Measurements from ENCODE around the gene POFUT1.
"Not testable (repeated sequence)": the region's sequence is repeated elsewhere in the genome, so short reads cannot be mapped to it uniquely, and the experiment has no call there.

POFUT1 gene

DNA sequence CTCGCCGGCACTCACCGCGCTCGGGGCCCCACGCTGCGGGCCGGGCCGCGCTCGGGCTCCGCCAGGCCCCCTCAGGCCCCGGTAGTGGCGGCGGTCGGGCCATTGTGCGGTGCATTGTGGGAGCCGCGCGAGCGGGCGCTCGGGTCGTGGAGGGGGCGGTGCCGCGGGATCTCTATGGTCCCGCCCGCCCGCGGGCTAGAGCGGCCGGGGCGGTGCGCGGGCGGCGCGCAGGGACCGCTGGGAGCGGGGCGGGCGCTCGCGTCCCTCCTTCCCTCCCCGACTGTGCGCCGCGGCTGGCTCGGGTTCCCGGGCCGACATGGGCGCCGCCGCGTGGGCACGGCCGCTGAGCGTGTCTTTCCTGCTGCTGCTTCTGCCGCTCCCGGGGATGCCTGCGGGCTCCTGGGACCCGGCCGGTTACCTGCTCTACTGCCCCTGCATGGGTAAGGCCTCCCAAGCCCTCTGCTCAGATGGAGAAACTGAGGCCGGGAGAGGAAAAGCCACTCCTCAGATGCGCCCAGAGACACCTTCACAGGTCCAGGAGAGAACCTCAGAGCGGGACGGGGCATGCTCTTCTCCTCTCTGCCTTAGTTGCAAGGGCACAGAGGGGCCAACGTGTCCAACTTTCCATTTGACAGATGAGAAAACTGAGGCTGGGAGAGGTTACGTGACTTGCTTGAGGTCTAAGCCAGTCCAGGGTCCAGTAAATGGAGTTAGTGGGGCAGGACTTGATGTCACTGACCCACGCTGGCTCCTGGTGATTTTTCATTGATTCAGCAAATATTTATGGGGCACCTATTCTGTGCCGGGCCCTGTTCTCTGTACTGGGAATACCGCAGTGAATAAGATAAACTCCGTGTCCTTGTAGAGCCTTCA, at the start of gene POFUT1, which contains the start of gene PLAGL2:
TSS of gene POFUT1 (plus strand) at position 255 of the 873 bp plus-strand sequence. CDS start at position 317, 62 bp downstream.
TSS of gene PLAGL2 (minus strand) at position 118 of the 873 bp plus-strand sequence. CDS start 5,565 bp downstream, outside the sequence.
- DNase-seq, result peak; percentile 73 to 86

DNA sequence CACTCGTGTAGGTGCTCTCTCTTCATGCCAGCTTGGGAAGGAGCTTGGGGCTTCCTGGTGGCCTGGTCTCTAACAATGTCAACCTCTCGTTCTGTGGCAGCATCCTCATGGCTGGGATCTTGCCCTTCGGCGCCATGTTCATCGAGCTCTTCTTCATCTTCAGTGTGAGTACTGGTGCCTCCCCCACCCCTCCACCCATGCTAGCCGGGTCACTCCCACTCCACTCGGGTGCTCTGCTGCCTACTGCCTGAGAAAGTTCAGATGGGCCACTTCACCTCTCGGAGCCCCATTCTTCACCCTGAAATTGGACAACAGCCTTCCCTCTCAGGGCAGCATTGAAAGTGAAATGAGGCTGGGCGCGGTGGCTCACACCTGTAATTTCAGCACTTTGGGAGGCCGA, 49.3 kb upstream of the POFUT1 start:
- no peak for DNase-seq

DNA sequence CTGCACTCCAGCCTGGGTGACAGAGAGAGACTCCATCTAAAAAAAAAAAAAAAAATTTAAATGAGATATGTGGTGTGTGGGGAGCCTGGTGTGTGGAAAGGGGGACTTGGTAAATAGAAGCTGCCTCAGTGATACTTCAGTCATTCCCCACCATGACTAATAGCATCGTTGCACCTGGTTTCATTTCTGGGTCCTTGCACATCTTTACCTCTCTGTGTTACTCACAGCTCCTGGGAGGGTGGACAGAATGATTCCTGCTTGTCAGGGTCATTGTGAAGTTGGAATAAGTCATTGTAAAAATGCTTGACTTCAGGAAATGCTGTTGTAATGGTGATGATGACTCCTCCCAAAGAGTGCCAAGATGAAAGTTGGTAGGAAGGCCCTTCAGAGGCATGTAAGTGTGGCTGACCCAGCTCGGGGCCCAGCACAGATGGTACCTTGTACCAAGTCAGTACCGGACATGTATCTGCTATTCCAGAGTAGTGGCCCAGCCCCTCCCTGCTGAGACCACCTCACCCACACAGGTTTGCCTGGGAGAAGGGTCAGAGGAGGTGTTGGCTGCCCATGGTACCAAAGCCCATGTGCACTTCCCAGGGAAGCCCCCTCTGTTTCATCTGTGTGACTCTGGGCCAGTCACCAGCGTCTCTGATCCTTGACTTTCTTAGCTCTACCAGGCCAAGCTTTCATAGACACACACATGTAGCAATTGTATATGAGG, 48.6 kb upstream of the POFUT1 start:
- DNase-seq, result no peak

DNA sequence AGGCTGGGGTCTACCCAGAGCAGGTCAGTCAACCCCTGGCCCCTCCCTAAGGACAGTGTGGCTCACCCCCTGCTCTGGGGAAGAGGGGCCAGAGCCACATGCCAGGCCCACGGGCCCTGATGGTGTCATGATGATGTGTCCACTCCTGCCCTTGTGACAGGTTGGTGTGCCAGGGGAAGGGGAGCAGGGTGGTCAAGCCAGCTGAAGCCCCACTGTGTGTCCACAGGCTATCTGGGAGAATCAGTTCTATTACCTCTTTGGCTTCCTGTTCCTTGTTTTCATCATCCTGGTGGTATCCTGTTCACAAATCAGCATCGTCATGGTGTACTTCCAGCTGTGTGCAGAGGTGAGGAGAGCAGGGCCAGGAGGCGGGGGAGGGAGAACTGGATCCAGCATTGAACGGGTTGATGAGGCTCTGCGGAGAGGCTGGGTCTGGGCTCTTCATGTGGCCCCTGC, 47.9 kb upstream of the POFUT1 start:
- no peak for DNase-seq

DNA sequence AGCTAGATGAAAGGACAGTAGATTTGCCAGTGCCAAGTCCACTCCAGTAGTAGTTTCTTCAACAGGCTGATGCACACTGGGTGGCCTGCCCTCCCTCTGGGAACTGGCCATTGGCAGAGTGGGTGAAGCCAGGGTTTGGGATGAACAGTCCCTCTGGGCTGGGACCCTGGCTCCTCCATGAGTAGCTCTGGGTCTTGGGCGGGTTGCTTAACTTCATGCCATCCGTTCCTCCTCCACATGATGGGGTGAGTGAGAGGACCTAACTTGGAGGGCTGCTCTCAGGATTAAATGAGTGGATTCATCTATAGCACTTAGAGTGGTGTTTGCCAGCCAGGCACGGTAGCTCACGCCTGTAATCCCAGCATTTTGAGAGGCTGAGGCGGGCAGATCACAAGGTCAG, 47.3 kb upstream of the POFUT1 start:
- no peak for DNase-seq

DNA sequence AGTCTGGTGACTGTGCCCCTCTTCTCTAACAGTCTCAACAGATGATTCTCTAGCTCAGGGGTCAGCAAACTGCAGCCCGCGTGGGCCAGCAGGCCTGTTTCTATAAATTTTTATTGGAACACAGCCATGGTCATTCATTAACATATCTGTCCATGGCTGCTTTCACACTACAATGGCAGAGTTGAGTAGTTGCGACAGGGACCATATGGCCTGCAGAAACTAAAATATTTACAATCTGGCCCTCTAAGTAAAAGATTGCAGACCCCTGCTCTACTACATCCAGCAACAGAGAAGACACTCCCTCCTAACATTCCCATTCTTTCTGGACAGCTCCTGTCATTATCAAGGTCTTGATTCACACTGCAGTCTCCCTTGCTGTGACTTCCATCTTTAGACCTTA, 45.3 kb upstream of the POFUT1 start:
- DNase-seq, result no peak

DNA sequence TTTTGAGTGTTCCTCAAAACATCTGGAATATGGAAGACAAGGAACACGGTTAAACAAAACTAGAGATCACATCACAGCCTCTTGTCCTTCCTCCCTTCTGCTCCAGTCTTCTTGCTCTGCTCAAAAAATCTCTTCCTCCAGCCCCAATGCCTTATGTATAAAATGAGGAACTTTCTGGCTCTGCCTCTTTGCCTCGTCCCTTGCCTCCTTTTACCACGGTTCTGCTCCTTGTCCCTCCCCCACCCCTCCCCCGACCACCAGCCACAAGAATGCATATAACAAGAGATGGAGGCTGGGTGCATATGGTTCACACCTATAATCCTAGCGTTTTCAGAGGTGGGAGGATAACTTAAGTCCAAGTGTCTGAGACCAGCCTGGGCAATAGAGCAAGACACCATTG, 43.7 kb upstream of the POFUT1 start:
- DNase-seq, result no peak

DNA sequence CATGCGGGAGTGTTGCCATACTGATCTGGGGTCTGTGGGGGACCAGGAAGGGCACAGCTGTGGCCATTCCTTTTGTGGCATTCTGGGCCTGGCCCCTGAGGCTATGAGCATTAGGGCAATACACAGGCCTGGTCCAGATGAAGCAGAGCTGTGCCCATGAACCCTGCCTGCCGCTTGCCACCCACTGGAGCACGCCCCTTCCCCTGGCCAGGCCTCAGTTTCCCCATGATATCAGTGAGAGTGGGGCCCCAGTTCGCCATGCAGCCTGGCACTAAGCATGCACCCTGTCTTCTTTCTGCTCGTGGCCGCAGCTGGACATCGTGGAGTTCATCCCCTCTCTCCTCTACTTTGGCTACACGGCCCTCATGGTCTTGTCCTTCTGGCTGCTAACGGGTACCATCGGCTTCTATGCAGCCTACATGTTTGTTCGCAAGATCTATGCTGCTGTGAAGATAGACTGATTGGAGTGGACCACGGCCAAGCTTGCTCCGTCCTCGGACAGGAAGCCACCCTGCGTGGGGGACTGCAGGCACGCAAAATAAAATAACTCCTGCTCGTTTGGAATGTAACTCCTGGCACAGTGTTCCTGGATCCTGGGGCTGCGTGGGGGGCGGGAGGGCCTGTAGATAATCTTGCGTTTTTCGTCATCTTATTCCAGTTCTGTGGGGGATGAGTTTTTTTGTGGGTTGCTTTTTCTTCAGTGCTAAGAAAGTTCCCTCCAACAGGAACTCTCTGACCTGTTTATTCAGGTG, 42.5 kb upstream of the POFUT1 start:
- DNase-seq, result no peak

DNA sequence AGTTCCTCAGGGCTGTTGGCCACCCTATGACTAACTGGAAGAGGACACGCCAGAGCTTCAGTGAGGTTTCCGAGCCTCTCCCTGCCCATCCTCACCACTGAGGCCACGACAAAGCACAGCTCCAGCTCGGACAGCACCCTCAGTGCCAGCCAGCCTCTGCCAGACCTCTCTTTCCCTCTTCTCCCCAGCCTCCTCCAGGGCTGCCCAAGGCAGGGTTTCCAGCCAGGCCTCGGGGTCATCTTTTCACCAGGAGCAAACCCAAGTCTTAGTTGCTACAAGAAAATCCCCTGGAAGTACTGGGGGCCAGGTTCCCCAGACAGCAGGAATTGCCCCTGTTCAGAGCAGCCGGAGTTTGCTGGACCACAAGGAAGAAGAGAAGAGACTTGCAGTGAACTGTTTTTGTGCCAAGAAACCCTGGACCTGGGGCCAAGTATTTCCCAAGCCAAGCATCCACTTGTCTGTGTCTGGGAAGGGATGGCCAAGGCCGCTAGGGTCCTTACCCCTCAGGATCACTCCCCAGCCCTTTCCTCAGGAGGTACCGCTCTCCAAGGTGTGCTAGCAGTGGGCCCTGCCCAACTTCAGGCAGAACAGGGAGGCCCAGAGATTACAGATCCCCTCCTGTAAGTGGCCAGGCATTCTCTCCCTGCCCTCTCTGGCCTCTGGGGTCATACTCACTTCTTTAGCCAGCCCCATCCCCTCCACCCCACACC, 41.7 kb upstream of the POFUT1 start:
- DNase-seq, result no peak

DNA sequence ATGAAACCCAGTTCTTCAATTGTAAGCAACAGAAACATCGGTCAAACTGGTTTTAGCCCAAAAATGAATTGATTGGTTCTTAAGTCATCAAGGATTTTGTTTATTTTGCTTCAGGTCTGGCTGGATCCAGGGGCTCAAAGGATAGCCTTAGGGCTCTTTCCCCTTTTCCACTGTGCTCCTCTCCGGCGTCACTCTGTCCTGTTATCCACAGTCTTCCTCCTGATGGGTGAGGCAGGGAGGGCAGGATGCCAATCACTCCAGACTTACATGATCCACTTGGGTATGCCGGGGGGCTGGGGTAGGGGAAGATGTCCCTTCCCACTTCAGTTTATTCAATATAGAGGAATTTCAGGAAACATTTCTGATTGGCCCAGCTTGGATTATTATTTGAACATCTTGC, 40.1 kb upstream of the POFUT1 start:
- no peak for DNase-seq

DNA sequence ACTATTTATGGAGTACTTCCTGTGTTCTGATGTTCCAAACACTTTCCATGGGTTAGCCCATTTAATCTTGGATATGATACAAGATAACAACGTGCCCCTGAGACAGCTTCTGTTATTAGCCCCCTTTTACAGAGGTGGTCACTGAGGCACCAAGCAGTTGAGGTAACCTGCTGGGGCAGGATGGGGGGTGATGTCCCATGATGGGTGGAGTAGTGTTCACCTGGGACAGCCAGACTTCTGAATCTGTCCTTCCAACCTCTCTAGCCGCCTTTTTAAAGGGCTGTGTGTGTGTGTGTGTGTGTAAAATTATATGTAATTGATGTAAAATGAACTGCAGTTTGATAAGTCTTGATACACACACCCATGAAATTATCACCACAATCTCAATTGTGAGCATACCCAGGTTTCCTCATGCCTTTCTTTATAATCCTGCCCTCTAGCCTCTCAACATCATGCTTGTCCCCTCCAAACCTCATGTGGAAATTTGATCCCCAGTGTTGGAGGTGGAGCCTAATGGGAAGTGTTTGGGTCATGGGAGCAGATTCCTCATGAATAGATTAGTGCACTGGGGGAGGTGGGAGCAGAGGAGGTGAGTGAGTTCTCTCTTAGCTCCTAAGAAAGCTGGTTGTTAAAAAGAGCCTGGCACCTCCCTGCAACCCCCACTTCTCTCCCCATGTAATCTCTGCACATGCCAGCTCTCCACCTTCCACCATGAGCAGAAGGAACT, 39.3 kb upstream of the POFUT1 start:
- peak; percentile 57 to 78 for DNase-seq

DNA sequence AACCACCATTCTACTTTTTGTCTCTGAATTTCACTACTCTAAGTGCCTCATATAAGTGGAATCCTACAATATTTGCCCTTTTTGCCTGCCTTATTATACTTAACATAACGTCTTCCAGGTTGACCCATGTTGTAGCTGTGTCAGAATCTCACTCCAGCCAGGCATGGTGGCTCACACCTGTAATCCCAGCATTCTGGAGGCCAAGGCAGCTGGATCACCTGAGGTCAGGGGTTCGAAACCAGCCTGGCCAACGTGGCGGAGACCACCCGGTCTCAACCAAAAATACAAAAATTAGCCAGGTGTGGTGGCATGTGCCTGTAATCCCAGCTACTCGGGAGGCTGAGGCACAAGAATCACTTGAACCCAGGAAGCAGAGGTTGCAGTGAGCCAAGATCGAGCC, 30.0 kb upstream of the POFUT1 start:
- not testable (repeated sequence) for DNase-seq

DNA sequence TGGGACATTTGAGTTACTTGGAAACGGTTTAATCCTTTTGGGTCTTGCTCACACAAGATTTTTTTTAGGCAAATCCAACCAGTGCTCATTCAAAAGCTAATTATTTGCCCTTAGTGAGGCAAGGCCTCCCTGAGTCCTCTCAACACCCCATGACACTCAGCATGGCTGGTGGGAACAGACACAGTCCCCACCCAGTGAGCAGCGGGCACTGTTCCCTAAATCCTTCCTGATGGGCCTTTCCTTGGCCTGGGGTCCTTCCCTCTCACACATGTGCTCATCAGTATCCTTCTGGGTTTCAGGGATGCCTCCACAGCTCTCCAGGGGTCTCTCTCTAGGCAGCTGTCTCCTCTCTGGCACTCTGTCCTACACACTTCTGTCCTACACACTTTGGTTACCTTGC, 28.2 kb upstream of the POFUT1 start:
- no peak for DNase-seq

DNA sequence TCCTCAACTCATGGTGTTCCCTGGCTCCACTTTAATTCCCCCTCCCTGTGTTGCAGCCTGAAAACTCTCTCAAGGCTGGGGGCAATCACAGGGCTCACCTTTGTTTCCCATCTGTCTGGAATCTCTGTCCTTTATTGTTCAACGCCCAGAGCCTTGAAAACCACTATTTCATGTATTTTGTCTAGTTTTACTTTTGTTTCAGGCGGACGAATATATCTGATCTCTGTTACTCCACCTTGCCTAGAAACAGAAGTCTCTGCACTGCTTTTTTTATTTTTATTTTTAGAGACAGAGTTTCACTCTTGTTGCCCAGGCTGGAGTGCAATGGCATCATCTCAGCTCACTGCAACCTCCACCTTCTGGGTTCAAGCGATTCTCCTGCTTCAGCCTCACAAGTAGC, 27.7 kb upstream of the POFUT1 start:
- DNase-seq, result no peak

DNA sequence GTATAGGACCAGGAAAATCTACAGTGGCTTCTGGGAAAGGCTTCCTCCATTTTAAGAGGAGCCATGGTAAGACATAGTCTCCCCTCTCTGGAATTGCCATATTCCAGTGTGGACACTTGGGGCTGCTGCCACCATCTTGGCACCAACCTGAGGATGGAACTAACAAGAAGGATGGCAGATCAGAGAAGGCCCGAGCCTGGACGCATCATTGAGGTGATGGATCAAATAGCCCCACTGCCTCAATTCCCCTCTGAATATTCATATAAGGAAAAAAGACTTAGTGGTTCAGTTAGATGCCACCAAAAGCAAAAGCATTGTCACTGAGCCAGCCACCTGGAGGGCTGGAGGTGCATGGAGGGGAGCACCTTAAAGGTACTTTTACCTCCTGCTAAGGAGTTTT, 26.1 kb upstream of the POFUT1 start:
- DNase-seq, result no peak

DNA sequence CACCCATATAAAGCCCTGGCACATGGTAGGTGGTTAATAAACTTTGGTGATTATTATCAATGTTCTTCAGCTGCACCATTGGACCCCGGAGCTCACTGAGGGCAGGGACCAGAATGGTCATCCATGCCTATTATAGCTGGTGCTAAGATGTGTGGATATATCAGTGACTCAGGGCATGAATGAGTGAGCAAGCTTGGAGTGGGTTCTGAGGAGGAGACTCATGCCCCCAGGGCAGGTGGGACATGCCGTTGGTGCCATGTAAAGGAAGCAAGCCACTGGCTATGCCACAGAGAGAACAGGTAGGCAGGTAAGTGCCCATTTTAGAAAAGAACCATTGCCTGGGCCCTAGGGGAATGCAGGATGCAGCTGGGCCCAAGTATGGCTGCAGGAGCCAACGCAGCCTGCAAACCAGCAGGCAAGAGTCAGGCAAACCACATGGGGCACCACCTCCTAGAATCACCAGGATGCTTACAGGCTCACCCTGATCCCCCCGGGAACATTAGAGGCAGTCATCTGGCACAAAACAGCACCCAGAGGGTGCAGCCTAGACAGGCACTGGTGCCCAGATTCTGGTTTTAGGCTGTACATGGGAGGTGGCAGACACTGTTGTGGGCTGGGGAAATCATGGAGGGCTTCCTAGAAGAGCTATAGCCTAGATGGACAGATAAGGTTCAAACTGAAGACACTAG, 23.6 kb upstream of the POFUT1 start:
- DNase-seq, result no peak

DNA sequence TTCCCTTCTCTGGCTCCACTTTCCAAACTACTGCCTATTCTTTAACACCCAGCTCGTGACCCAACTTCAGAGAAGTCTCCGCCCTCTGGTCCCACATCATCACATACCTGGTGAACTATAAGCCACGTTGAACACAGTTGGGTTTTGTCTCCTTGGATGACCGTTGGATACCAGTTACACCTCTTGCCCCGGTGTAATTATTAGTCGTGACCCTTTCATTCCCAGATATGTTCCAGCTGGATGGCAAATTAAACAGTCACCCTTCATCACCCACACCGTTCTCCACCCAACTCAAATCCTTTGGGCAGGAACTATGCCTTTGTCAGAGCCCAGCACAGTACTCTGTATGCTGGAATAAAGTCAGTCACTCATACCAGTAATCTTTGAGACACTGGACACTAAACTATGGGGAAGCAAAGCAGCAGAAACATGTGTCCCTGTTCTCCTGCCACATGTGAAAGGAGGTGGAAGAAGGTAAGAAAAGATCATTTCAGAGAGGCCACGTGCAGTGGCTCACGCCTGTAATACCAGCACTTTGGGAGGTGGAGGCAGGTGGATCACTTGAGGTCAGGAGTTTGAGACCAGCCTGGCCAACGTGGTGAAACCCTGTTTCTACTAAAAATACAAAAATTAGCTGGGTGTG, 22.6 kb upstream of the POFUT1 start:
- DNase-seq, result no peak

DNA sequence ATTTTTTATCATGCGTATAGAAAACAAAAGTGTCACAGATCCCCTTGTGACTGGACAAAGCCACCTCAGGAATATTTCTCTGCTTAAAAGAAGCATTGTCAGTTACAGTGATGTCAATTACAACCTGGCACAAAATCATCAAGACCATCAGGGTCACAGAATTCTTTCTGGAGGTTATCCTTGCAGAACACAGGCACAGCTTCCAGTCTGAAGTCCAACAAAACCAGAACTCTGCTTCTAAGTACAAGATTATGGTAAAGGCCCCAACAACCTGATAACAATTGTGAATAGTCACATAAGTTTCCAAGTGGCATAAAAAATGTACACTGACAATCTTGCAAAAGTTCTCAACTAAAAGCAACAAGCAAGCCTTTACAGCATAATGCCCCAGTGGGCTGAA, 21.2 kb upstream of the POFUT1 start:
- no peak for DNase-seq

DNA sequence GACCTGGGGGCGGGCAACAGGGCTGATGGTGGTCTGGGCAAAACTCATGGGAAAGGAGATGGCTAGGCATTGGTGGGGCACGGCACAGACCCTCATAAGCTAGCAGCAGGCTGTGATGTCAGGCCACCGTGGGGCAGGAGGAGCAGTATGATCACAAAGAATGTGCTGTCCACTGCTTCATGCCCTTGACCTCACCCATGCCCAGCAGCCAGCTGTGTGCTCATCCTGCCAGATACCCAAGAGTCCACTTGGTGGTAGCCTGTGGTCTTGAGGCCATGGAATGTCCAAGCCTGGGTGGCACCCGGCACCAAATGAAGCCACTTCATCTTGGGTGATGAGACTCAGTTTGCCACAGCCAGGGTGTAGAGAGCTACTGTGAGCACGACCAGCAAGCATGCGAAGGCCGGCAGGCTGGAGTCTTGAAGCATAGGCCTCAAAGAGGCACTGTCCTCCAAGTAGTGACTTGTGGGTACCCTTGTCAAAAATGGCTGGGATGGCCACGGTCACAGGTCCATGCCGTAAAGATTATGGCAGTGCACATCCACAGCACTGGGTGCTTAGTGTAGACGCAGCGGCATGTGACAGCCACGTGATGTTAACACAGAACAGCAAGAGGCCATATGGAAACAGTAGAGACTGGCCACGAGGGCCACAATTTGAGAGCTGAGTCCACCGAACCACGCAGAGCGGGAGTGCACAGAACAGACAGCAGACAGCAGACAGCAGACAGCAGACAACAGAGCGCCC, 19.1 kb upstream of the POFUT1 start:
- DNase-seq, result no peak

DNA sequence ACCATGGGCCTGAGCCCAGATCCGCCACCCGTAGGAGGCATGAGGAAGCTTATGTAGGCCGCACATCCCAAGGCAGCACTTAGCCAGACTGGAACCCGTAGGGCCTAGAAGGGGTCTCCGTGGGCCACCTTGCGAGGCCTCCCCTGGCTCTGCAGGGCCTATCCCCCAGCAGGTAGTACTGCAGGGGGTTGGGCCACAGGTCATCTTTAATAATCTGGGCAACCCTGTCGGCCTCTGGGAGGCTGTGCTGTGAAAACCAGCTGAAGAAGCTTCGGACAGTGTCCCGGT, 18.6 kb upstream of the POFUT1 start:
- no peak for DNase-seq

Data from NCI-H524 (cell line).